Measurements from ENCODE around the gene SLC6A2. TPM values are rescaled to one million over a fixed set of nuclear protein-coding genes. Genes with fewer than 3 reads are reported as not detected.
A peak's percentile ranks its signal among the peaks of the same experiment; 100 is the strongest.

Gene SLC6A2
- total and polyA plus RNA-seq, 9 of the 15 experiments (the other 6 are each of a cell fraction or from before 2014, with no cell fraction given), result not detected

DNA sequence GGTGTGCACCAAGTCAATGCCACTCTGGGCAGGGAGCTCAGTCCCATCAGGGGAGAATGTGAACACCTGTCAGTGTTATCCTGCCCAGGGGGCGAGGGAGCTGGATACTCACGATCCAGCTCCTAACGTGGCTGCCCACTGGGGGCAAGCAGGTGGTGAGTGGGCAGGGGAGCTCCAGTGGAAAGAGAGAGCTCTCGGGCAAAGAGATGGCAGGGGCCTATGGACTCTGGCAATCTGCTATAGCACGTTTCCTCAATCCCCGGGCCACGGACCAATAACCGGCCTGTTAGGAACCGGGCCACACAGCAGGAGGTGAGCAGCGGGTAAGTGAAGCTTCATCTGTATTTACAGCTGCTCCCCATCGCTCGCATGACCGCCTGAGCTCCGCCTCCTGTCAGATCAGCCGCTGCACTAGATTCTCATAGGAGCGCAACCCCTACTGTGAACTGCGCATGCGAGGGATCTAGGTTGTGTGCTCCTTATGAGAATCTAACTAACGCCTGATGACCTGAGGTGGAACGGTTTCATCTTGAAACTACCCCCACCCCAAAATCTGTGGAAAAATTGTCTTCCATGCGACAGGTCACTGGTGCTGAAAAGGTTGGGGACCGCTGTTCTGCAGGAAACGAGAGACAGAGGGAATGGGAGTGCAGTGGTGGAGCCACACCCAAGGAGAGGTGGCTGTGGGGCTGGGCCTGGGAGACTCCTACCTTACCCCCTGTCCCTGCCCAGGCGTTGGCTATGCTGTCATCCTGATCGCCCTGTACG, 15.6 kb downstream of the SLC6A2 start:
- in situ Hi-C loops (cut with MboI), result no loop called here
- ChIA-PET CTCF (ENCODE audit: low intra/inter-chr PET ratio) (no interaction called here), POLR2A (interaction anchor here (0.6 kb wide), 1 partner anchor 670 kb away, joined by 3 read pairs; no protein-coding TSS in a partner anchor)
- 4% methylated on average over 26 of the region's 26 CpGs for WGBS (ENCODE audit: insufficient coverage, low coverage, missing lambda C conversion rate)
- Histone ChIP-seq H3K9me1 (ENCODE audit: control insufficient read depth, insufficient read depth, low read length) (no peaks in the 10 kb centered on the region), H3K4me1 (replicated peaks in 1 of 2; ENCODE audit: control insufficient read depth in 2 of 2, insufficient read depth in 2 of 2, low read length in 2 of 2) (no peaks in the 10 kb centered on the region), H3K9me3 (replicated peaks; ENCODE audit: control insufficient read depth, insufficient read depth, low read depth, low read length) (no peaks in the 10 kb centered on the region), H3K9ac (ENCODE audit: insufficient read depth in 1 of 2, low read depth in 2 of 2, low read length in 2 of 2) (no peak overlapping the region), H3K79me2 (ENCODE audit: control insufficient read depth, insufficient read depth, low read length) (no peaks in the 10 kb centered on the region), H3K27me3 (ENCODE audit: control insufficient read depth in 2 of 2, insufficient read depth in 2 of 2, low read length in 2 of 2) (peaks cover 5 to 26% of the 10 kb centered on the region in 2 experiments; a peak in 3 of 5 replicates), H4K20me1 (replicated peaks; ENCODE audit: control insufficient read depth, insufficient read depth, low read length) (no peaks in the 10 kb centered on the region), H3K36me3 (ENCODE audit: control insufficient read depth, insufficient read depth, low read length) (no peaks in the 10 kb centered on the region), H3K4me3 (no peak overlapping the region), H3K27ac (ENCODE audit: extremely low read depth, low read depth, low read length) (no peak overlapping the region), H2AFZ (ENCODE audit: low read depth, low read length) (no peak overlapping the region), H3K4me2 (ENCODE audit: insufficient read depth, low read length) (no peak overlapping the region)
- TF ChIP-seq, protein P1, sequence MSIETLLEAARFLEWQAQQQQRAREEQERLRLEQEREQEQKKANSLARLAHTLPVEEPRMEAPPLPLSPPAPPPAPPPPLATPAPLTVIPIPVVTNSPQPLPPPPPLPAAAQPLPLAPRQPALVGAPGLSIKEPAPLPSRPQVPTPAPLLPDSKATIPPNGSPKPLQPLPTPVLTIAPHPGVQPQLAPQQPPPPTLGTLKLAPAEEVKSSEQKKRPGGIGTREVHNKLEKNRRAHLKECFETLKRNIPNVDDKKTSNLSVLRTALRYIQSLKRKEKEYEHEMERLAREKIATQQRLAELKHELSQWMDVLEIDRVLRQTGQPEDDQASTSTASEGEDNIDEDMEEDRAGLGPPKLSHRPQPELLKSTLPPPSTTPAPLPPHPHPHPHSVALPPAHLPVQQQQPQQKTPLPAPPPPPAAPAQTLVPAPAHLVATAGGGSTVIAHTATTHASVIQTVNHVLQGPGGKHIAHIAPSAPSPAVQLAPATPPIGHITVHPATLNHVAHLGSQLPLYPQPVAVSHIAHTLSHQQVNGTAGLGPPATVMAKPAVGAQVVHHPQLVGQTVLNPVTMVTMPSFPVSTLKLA (conservative IDR thresholded peaks at IDR 0.05), result no peak
- TF ChIP-seq NRF1 (conservative IDR thresholded peaks at IDR 0.05 in 1 of 2, IDR thresholded peaks at IDR 0.05 in 1 of 2) (peak; percentile 77 to 82), BHLHE40 (IDR thresholded peaks at IDR 0.05; ENCODE audit: low read length) (no peak)
- TF ChIP-seq, protein P2, sequence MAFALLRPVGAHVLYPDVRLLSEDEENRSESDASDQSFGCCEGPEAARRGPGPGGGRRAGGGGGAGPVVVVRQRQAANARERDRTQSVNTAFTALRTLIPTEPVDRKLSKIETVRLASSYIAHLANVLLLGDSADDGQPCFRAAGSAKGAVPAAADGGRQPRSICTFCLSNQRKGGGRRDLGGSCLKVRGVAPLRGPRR (CRISPR knock-in tag; IDR thresholded peaks at IDR 0.05), result no peak
- DNase-seq (ENCODE audit: extremely low read depth in 1 of 4, low spot score in 3 of 4) (peak in 1 of 4 experiments; percentile 3), FAIRE-seq (no peak), ATAC-seq (no peak; the same call in 2 of the 3 replicates)
- BruUV-seq (replicated peaks), result no TSS peak
- intact Hi-C loops (cut with micrococcal nuclease), result no loop called here

Measured in K562 (cell line).